ENCODE data around the gene CHAC1.
"Not testable (repeated sequence)": the region's sequence is repeated elsewhere in the genome, so short reads cannot be mapped to it uniquely, and the experiment has no call there.

CHAC1 gene

DNA sequence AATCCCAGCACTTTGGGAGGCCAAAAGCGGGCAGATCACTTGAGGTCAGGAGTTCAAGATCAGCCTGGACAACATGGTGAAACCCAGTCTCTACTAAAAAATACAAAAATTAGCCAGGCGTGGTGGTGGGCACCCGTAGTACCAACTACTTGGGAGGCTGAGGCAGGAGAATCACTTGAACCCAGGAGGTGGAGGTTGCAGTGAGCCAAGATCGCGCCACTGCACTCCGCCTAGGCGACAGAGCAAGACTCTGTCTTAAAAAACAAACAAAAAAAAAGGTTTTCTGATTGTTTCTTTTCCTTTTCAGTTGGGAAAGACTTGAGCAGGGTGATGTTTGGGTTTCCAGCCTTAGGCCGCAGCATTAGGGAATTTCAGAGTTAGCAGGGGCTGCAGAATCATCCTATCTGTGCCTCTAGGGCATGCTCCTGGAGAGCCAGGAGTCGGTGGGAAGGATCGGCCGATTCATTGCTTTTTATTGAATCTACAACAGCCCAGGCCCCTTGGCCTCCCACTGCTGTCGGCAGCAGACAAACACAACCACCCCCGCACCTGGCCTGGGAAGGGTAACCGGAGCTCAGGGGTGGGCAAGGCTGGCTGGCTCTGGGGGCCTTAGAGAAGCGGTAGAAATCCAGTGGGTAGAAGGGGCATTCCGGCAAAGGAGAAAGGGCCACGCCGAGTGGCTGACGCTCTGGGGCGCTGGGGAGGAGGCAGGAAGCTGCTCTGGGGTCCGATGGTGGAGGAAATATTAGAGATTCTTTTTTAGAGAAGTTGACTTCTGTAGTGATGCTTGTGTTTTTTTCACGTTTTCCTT lies 6.3 kb downstream of the CHAC1 start:
- DNase-seq (ENCODE audit: low read depth in 1 of 2, low spot score in 1 of 2): no peak
- Histone ChIP-seq H3K4me3 (replicated peaks; ENCODE audit: insufficient read depth, low read length) (no peak overlapping the region), H3K27ac (replicated peaks) (no peak overlapping the region), H3K27me3 (ENCODE audit: insufficient read depth, poor library complexity, severe bottlenecking) (no peaks in the 10 kb centered on the region)
- TF ChIP-seq SPI1 (IDR thresholded peaks at IDR 0.05; ENCODE audit: borderline replicate concordance, low read depth) (no peak), POLR2AphosphoS5 (IDR thresholded peaks at IDR 0.05; ENCODE audit: low read depth) (no peak), GABPA (IDR thresholded peaks at IDR 0.05; ENCODE audit: low read depth) (no peak), CTCF (IDR thresholded peaks at IDR 0.05; ENCODE audit: insufficient read depth, low read length) (no peak)
- TF ChIP-seq, protein P1, sequence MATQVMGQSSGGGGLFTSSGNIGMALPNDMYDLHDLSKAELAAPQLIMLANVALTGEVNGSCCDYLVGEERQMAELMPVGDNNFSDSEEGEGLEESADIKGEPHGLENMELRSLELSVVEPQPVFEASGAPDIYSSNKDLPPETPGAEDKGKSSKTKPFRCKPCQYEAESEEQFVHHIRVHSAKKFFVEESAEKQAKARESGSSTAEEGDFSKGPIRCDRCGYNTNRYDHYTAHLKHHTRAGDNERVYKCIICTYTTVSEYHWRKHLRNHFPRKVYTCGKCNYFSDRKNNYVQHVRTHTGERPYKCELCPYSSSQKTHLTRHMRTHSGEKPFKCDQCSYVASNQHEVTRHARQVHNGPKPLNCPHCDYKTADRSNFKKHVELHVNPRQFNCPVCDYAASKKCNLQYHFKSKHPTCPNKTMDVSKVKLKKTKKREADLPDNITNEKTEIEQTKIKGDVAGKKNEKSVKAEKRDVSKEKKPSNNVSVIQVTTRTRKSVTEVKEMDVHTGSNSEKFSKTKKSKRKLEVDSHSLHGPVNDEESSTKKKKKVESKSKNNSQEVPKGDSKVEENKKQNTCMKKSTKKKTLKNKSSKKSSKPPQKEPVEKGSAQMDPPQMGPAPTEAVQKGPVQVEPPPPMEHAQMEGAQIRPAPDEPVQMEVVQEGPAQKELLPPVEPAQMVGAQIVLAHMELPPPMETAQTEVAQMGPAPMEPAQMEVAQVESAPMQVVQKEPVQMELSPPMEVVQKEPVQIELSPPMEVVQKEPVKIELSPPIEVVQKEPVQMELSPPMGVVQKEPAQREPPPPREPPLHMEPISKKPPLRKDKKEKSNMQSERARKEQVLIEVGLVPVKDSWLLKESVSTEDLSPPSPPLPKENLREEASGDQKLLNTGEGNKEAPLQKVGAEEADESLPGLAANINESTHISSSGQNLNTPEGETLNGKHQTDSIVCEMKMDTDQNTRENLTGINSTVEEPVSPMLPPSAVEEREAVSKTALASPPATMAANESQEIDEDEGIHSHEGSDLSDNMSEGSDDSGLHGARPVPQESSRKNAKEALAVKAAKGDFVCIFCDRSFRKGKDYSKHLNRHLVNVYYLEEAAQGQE (IDR thresholded peaks at IDR 0.05; ENCODE audit: insufficient replicate concordance, low read depth): no peak

DNA sequence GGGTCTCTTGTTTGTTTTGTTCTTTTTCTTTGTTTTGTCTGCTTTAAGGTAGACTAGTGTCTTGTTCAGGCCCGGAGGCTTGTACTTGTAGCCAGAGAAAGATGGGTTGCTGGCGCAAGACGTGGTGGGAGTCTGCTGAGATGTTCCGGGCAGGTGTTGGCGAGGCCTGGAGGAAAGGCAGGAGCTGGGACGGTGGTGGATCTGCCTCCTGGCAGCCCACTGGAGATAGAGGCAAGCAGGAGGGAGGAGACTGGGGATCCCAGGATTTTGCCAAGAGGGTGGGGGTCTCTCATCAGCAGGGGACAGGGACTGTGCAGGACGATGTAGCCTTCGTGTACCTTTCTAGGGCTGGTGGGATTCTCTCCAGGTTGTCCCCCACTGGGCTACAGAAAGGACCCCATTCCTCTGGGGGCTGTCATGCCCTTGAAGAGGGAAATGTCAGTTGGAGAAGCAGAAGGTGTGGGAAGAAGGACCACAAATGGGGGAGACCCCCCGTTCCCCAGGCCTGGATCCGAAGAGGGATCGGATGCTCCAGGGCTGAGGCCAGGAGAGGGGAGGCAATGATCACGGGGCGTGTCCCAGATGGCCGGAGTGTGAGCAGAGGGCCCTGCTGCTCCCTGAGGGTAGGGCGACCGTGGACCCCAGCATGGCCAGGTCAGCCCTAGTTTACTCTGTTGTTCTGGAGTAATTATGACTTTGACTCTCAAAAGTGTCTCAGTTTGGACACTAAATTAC lies 7.0 kb downstream of the CHAC1 start:
- no peaks in the 10 kb centered on the region for H3K27me3 ChIP-seq (ENCODE audit: insufficient read depth, poor library complexity, severe bottlenecking)
- H3K4me3 ChIP-seq (replicated peaks; ENCODE audit: insufficient read depth, low read length): no peak overlapping the region
- H3K27ac ChIP-seq (replicated peaks): no peak overlapping the region
- TF ChIP-seq POLR2AphosphoS5 (IDR thresholded peaks at IDR 0.05; ENCODE audit: low read depth): no peak
- TF ChIP-seq CTCF (IDR thresholded peaks at IDR 0.05; ENCODE audit: insufficient read depth, low read length): no peak
- TF ChIP-seq, protein P1 (IDR thresholded peaks at IDR 0.05; ENCODE audit: insufficient replicate concordance, low read depth): no peak
- no peak for TF ChIP-seq GABPA (IDR thresholded peaks at IDR 0.05; ENCODE audit: low read depth)
- no peak for TF ChIP-seq SPI1 (IDR thresholded peaks at IDR 0.05; ENCODE audit: borderline replicate concordance, low read depth)
- no peak for DNase-seq (ENCODE audit: low read depth in 1 of 2, low spot score in 1 of 2)

GRCh38 chr15:40960925-40961324 lies 7.7 kb downstream of the CHAC1 start:
- Histone ChIP-seq H3K27ac (replicated peaks) (no peak overlapping the region), H3K4me3 (replicated peaks; ENCODE audit: insufficient read depth, low read length) (no peak overlapping the region), H3K27me3 (ENCODE audit: insufficient read depth, poor library complexity, severe bottlenecking) (no peaks in the 10 kb centered on the region)
- DNase-seq (ENCODE audit: low read depth in 1 of 2, low spot score in 1 of 2): no peak
- TF ChIP-seq POLR2AphosphoS5 (IDR thresholded peaks at IDR 0.05; ENCODE audit: low read depth) (no peak), GABPA (IDR thresholded peaks at IDR 0.05; ENCODE audit: low read depth) (no peak), SPI1 (IDR thresholded peaks at IDR 0.05; ENCODE audit: borderline replicate concordance, low read depth) (no peak), CTCF (IDR thresholded peaks at IDR 0.05; ENCODE audit: insufficient read depth, low read length) (no peak)
- TF ChIP-seq, protein P1 (IDR thresholded peaks at IDR 0.05; ENCODE audit: insufficient replicate concordance, low read depth): no peak

- DNase-seq (ENCODE audit: low read depth in 1 of 2, low spot score in 1 of 2); H3K27ac ChIP-seq (replicated peaks); H3K27me3 ChIP-seq (ENCODE audit: insufficient read depth, poor library complexity, severe bottlenecking); H3K4me3 ChIP-seq (replicated peaks; ENCODE audit: insufficient read depth, low read length): not testable (repeated sequence)
Measured at GRCh38 chr15:40961740-40962139, 8.5 kb downstream of the CHAC1 start.

DNA sequence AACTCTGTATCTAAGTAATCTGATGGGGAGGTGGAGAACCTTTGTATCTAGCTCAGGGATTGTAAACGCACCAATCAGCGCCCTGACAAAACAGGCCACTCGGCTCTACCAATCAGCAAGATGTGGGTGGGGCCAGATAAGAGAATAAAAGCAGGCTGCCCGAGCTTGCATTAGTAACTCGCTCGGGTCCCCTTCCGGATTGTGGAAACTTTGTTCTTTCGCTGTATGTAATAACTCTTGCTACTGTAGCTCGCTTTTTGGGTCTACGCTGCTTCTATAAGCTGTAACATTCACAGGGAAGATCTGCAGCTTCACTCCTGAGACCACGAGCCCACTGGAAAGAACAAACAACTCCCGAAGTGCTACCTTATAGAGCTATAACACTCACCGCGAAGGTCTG lies 9.0 kb downstream of the CHAC1 start:
- not testable (repeated sequence) for H3K27me3 ChIP-seq (ENCODE audit: insufficient read depth, poor library complexity, severe bottlenecking); DNase-seq (ENCODE audit: low read depth in 1 of 2, low spot score in 1 of 2); H3K27ac ChIP-seq (replicated peaks); H3K4me3 ChIP-seq (replicated peaks; ENCODE audit: insufficient read depth, low read length)

Data from HL-60 (cell line).